ENCODE results near the gene SLC45A3.
"Not testable (repeated sequence)": the region's sequence is repeated elsewhere in the genome, so short reads cannot be mapped to it uniquely, and the experiment has no call there.

Gene SLC45A3, protein sequence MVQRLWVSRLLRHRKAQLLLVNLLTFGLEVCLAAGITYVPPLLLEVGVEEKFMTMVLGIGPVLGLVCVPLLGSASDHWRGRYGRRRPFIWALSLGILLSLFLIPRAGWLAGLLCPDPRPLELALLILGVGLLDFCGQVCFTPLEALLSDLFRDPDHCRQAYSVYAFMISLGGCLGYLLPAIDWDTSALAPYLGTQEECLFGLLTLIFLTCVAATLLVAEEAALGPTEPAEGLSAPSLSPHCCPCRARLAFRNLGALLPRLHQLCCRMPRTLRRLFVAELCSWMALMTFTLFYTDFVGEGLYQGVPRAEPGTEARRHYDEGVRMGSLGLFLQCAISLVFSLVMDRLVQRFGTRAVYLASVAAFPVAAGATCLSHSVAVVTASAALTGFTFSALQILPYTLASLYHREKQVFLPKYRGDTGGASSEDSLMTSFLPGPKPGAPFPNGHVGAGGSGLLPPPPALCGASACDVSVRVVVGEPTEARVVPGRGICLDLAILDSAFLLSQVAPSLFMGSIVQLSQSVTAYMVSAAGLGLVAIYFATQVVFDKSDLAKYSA

DNA sequence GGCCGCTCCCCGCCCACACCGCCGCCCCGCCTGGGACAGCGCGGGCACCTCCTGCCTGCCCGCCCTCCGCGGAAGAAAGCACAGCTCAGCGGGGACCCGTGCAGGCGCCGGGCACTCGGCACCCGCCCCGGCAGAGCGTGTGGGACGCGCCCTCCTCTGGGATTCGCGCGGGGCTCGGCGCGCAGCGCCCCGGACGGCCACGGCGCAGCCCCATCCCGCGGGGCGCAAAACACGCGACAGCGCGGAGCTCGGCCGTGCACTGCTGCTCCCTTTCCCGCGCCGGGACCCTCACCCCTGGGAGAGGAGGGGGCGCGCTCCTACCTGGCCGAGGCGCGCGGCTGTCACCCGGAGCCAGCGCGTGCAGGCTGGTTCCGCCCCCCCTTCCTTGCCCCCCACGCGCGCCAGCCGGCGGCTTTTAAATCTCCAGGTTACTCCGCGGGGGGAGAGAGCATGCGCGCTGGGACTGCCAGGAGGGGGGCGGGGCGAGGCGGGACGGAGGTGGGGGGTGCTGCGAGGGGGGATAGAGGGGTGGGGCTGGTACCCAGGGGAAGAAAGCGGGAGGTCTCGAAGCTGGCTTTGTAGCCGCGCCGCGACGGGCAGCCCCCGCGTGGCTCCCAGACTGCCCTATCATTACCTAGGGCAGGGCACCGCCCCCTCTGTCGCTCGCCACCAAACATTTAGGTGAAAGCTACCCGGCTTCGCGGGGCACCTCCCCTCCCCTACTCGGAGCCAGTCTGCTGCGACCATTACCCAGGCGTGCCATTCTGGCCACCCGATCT lies at the start of gene SLC45A3:
Gene SLC45A3, minus strand, starts transcription at position 437 of the 779 bp plus-strand sequence. CDS start 15,853 bp downstream, outside the sequence.
- peak; percentile 23 for DNase-seq (ENCODE audit: low read depth)

- no peak for DNase-seq (ENCODE audit: low read depth)
These were observed 46.4 kb upstream of the SLC45A3 start for GRCh38 chr1:205726619-205727125.

DNA sequence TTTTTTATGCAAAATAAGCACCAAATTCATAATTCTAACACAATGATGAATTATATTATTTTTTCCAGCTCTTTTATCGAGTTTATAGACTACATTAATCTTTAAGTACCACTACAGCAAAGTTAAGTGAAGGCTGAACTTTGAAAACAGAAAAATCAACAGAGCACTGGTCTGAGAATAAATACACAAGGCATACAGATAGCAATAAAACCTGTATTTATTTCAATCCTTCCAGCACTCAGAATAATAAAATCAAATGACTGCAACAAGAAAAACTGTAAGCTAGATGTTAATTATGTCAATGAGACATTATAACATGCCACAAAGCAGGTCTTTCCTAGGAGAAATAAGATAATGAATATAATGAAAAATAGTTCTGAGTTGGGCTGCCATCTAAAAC lies 45.2 kb upstream of the SLC45A3 start:
- DNase-seq (ENCODE audit: low read depth) = no peak

DNA sequence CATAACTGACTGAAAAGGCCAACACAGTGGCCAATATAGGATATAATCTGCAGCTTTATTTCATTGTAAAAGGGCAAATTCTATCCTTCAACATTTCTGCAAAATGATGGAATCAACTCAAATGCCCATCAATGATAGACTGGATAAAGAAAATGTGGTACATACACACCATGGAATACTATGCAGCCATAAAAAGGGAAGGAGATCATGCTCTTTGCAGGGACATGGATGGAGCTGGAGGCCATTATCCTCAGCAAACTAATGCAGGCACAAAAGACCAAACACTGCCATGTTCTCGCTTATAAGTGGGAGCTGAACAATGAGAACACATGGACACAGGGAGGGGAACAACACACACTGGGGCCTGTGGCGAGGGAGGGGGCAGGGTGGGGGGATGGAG lies 40.4 kb upstream of the SLC45A3 start:
- not testable (repeated sequence) for DNase-seq (ENCODE audit: low read depth)

GRCh38 chr1:205719762-205720161 lies 39.5 kb upstream of the SLC45A3 start:
- DNase-seq (ENCODE audit: low read depth) = no peak

DNA sequence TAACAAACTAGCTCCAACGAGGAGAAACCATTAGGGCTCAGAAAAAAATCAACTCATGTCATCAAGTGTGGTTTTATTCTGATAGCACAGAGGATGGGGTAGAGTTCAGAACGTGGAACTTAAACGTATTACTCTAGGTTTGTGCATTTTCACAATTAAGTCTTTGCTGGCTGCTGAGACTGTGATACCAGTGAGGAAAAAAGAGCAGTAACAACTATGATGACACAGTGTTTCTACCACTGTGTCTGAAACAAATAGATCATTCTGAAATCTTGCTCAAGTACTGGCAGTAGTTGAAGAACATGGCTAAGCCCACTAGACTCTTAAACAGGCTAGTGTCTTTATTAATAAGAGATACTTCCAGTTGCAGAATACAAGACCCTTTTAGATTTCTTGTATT lies 38.7 kb upstream of the SLC45A3 start:
- DNase-seq (ENCODE audit: low read depth) = no peak

- no peak for DNase-seq (ENCODE audit: low read depth)
These were observed 36.2 kb upstream of the SLC45A3 start for GRCh38 chr1:205716371-205717132.

DNA sequence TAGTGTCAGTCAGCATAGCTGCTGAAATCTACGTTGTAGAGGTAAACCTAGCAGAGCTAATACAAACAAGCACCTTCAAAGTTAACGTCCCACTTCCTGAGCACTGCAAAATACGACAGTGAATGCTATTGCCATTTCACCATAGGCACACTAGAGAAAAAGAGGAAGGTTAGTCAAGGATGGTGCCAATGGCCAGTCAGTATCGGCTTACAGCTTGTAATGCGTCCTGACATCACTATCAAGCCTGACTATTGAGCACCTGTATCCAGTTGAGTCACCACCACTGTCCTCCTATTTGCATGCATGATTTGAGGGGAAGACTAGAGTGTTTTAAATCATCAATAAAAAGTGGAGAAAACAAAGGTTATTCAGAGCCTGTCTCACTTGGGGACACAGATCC lies 35.3 kb upstream of the SLC45A3 start:
- DNase-seq (ENCODE audit: low read depth) = no peak

GRCh38 chr1:205714906-205715246 lies 34.6 kb upstream of the SLC45A3 start:
- DNase-seq (ENCODE audit: low read depth) = no peak

- no peak for DNase-seq (ENCODE audit: low read depth)
These were observed 34.0 kb upstream of the SLC45A3 start for GRCh38 chr1:205714190-205714905.

DNA sequence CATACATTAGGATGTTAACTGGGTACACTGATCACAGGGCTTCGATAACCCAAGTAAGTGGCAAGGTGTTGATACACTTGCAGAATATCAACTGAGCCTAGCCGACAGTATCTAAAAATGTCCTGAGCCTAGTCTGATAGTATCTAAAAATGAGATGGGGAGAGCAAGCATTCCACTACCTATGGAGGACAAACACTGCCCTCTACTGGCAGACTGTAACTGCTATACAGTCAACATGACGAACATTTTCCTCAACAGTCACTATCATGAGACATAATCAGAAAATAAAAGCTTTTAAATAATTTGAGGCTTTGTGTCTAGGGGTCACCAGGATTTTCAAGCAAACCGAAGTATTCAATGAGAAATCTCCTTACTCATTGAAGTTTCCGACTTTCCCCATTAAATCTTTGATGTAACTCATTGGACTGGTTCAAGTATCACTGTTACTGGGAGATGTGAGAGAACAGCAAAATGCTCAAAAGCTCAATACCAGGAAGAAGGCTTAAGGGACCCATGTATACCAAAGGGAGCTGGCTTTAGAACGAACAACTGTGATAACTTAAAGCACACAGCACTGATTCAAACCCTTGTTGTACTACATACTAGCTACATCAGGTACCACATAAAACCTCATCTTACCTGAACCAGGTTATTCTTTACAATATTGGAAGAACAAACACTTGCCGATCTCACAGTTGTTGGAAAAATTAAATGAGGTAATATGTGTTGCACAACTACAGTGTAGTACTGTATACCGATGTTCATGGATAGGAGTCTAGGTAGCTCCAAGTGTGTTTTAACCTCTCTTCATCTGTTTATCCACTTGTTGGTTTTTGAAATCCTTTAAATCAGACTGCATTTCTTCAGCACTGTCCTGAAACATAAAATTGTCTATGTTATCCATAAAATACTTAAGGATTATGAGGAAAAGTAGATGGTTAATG lies 31.1 kb upstream of the SLC45A3 start:
- peak; percentile 63 for DNase-seq (ENCODE audit: low read depth)

DNA sequence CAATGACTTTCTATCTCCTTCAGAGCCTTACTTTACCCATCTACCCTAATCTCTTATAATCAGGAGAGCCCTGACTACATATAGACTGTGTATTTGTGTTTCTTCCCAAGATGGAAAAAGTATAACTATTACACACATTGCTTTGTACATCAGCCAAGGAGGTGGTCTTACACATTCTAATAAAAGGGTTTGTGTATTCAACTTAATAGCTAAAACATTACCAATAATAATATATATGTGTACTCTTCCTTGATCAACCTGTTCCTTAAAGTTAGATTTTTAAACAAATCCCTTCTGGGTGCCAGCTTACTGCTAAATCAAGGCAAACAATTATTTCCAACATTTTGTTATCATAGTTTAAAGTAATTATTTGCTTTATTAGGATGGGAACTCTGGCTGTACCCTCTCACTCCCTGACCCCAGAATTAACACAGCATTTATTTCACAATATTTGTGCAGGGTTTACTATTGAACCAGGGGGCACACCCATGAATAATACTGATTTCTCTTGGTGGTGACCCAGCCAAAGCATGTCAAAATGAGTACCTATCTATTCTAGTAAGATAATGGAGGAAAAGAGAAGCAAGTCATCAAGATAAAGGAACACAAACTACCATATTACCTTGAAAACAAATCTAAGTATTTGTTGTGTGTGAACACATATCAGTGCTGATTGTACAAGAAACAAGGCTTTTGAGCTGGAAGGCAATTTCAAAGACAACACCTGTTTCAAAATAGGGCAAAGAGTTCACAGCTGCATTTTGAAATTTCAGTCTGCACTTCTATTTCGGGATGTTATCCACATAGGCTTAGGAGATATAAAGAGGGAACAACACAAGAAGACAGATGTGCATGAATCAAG lies 30.1 kb upstream of the SLC45A3 start:
- no peak for DNase-seq (ENCODE audit: low read depth)

DNA sequence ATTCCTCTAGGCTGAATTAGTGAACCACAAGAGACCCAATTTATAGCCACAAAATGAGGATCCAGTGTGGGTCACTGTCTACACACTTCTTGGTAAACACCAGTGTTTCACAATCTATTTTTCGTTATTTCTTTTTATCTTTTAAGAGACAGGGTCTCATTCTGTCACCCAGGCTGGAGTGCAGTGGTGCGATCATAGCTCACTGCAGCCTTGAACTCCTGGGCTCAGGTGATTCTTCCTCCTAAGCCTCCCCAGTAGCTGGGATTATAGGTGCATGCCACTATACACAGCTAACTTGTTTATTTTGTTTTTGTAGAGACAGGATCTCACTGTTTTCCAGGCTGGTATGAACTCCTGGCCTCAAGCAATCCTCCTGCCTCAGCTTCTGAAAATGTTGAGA lies 29.3 kb upstream of the SLC45A3 start:
- no peak for DNase-seq (ENCODE audit: low read depth)

DNA sequence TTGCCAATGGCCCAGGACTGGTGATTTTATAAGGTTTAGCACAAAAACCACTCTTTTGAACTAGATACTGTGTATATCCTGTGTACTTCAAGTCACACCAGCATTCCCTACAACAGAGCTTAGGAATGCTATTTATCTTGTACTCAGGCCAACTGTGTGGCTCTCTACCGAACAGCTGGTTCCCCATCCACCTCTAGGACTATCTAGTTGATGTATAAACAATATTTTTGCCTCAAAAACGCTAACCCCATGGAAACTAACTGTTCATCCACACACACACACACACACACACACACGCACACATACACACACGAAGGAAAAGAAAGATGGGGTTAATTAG lies 28.7 kb upstream of the SLC45A3 start:
- DNase-seq (ENCODE audit: low read depth) = no peak

DNA sequence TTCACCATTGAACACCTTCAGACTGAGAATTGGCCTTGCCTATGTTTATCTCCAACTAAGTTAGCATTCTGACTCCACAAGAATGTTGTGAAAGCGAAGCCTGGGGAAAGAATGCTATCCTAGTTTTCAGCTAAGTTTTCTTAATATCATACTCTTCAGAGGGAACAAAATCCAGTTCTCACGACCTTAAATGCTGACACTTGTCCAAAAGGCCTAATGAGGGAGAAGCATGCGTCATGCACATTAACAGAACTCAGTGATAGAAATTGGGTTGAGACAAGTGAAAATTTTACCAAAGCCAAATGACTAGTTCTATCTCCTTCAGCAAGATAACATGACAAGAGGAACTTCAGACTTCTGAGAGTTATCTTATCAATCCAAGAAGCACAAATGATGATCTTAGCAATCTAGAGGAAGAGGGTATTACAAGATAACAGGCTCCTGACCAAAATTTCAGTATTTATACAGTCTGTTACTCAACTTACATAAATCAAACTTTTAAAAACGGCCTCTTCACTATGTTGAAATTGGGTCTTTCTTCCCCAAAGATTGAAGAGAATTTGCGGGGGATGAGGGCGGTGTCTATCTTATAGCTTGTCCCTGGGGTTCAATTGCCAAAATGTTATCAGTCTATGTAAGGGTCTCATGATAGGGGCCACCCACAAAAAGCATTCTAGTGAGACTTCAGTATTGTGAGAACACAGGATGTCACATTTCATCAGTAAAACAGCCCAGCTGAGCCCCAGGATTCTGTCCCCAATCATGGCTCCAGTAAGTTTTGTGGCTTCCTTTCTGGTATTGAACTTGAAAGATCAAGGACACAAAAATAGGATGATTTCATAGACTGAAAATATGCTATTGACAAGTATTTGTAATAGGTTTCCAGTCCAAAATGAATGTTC lies 26.5 kb upstream of the SLC45A3 start:
- DNase-seq (ENCODE audit: low read depth) = no peak

DNA sequence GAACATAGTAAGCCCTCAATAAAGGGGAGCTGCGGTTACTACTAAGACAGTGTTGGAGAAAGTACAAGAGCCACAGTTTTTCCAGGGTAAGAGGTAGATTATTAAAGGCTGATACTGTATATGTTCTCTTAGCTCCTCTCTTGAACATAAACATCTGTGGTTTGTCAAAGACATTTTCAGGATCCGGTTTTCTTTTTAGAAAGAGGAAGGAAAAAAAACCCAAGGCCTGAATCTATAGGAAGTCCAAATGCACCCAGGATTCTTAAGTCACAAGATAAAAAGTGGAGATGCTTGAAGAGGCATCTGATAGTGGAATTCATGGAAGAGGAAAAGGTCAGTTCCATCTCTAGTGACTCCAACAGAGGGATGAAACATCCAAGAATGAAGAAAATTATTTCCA lies 24.6 kb upstream of the SLC45A3 start:
- no peak for DNase-seq (ENCODE audit: low read depth)

DNA sequence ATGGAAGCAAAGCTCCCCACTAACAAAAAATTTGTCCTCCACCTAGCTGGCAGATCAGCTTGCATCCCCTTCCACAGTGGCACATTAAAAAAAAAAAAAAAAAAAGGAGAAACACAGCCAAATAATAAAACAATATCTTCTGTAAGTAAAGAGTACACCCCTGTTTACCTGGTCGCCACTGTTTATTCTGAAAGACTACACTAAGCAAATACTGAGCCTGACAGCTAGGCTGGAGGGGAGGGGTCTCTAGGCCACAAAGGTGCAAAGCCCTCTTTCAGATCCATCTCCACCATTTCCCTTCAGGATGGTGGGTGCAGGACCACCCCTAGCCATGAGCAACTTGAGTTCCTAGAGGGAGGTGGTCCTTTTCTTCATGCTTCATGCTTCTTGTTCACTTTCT lies 22.8 kb upstream of the SLC45A3 start:
- DNase-seq (ENCODE audit: low read depth) = no peak

DNA sequence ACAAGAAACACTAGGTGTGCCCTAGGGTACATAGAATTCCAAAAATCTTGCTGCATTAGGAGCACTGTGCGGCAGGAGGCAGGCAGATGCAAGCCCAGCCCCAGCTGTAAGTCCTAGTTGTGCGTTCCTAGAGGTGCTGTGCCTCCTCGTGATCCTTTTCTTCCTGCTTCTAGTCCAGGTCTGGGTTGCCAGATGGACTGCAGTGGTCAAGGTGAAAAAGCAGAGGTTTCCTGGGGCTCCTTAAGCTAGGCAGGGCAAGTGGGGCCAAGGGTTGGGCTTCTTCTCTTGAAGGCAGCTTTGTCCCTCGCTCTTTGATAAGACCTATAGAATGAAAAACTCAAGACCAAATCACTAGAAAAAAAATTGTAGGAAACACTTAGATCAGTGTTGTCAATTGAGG lies 21.6 kb upstream of the SLC45A3 start:
- no peak for DNase-seq (ENCODE audit: low read depth)
